ENCODE measurements around the gene PPP1R3D. TPM values are rescaled to one million over a fixed set of nuclear protein-coding genes. Genes with fewer than 3 reads are reported as not detected.

Gene PPP1R3D
- total and polyA plus RNA-seq, 2 of the 13 experiments (the other 11 are each of a cell fraction or from before 2014, with no cell fraction given) = 1.2 to 3.7 TPM

GRCh38 chr20:59925359-59925758 lies 14.7 kb downstream of the PPP1R3D start (continued):
- TF ChIP-seq KLF11 (CRISPR knock-in tag; IDR thresholded peaks at IDR 0.05) = no peak
- TF ChIP-seq ATF6 (CRISPR knock-in tag; conservative IDR thresholded peaks at IDR 0.05) = no peak
- TF ChIP-seq ZNF557 (CRISPR knock-in tag; IDR thresholded peaks at IDR 0.05) = no peak
- TF ChIP-seq KDM6A (CRISPR knock-in tag; IDR thresholded peaks at IDR 0.05; ENCODE audit: low read depth) = no peak

- no TSS peak for BruUV-seq (replicated peaks)
- Histone ChIP-seq H3K36me3 (replicated peaks in 1 of 2; ENCODE audit: control insufficient read depth in 1 of 2, insufficient read depth in 2 of 2, low read length in 2 of 2) (no peaks in the 10 kb centered on the region), H3K4me2 (ENCODE audit: low read depth, low read length) (no peak overlapping the region), H3K9me3 (ENCODE audit: low read length) (no peaks in the 10 kb centered on the region), H3K27ac (ENCODE audit: extremely low read length, insufficient read depth, low read length) (no peak overlapping the region), H3K4me3 (replicated peaks in 1 of 3; ENCODE audit: insufficient read depth in 1 of 3, low read depth in 2 of 3, low read length in 3 of 3) (no peak overlapping the region), H3K27me3 (ENCODE audit: control insufficient read depth in 1 of 2, insufficient read depth in 2 of 2, low read length in 2 of 2) (no peaks in the 10 kb centered on the region), H4K20me1 (ENCODE audit: insufficient read depth, low read length) (no peaks in the 10 kb centered on the region), H3K9ac (ENCODE audit: insufficient read depth, low read depth, low read length) (no peak overlapping the region), H2AFZ (ENCODE audit: low read length) (no peak overlapping the region), H3K4me1 (ENCODE audit: insufficient read depth, low read length) (no peaks in the 10 kb centered on the region), H3K79me2 (ENCODE audit: insufficient read depth, low read length) (no peaks in the 10 kb centered on the region)
- FAIRE-seq (no peak), ATAC-seq (no peak), DNase-seq (ENCODE audit: low spot score) (no peak)
- TF ChIP-seq ATF7 (IDR thresholded peaks at IDR 0.05) (0 out of 2 replicates have a peak, but pooled peaks have one; percentile 4), ATF7 (CRISPR knock-in tag; IDR thresholded peaks at IDR 0.05) (no peak), CBX5 (CRISPR knock-in tag; IDR thresholded peaks at IDR 0.05; ENCODE audit: borderline replicate concordance) (no peak), ZNF142 (CRISPR knock-in tag; IDR thresholded peaks at IDR 0.05) (no peak), SRSF4 (IDR thresholded peaks at IDR 0.05; ENCODE audit: low read depth, low read length, poor library complexity, severe bottlenecking) (no peak), DPF2 (CRISPR knock-in tag; IDR thresholded peaks at IDR 0.05; ENCODE audit: borderline replicate concordance, low read depth) (no peak)
- ChIA-PET CTCF (ENCODE audit: low intra/inter-chr PET ratio, low total read pairs) (no interaction called here), POLR2A (no interaction called here)
- 16% methylated on average over 1 of the region's 1 CpG for WGBS (ENCODE audit: low lambda C conversion rate)
- in situ Hi-C loops (cut with HindIII; ENCODE audit: extremely low pct_ligation_motif_present, low pct_unique_long_range_greater_than_20kb) = no loop called here
- intact Hi-C loops (cut with micrococcal nuclease; ENCODE audit: unreplicated experiment) = no loop called here
Observed at GRCh38 chr20:59923514-59923913, 16.6 kb downstream of the PPP1R3D start.

All from HepG2 (cell line).